ENCODE data around the gene TEAD2.
A peak's percentile ranks its signal among the peaks of the same experiment; 100 is the strongest.
"Not testable (repeated sequence)": the region's sequence is repeated elsewhere in the genome, so short reads cannot be mapped to it uniquely, and the experiment has no call there.

The TEAD2 gene

GRCh38 chr19:49383599-49383998 lies 21.4 kb upstream of the TEAD2 start:
- no peak for DNase-seq (ENCODE audit: low spot score)

DNA sequence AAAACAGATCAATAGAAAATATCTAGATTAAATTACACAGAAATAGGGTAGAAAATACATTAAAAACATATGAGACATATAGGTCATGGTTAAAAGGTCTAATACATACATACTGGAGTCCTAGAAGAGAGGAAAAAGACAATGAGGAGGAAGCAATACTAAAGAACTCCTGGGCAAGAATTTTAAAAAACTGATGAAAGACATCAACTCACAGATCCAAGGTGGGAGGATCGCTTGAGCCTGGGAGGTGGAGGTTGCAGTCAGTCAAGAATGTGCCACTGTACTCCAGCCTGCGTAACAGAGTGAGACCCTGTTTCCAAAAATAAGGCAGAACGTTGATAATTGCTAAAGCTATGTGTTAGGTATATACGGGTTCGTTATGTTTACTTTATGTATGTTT lies 20.4 kb upstream of the TEAD2 start:
- no peak for DNase-seq (ENCODE audit: low spot score)

DNA sequence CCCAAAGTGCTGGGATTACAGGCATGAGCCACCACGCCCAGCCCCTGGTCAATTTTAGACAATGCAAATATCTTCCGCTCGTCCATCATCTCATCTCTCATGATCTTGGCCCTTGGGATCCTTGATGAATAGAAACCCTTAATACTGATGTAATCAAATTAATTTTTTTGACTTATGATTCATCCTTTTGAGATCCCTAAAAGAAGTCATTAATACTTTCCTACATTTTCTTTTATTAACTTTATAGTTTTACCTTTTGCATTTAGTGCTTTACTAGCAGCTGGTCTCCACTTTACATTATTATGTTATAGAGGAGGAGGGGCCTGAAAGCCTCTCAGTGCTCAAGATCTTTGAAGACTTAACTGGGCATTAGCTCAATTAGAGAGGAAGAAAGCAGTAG lies 18.2 kb upstream of the TEAD2 start:
- no peak for DNase-seq (ENCODE audit: low spot score)

DNA sequence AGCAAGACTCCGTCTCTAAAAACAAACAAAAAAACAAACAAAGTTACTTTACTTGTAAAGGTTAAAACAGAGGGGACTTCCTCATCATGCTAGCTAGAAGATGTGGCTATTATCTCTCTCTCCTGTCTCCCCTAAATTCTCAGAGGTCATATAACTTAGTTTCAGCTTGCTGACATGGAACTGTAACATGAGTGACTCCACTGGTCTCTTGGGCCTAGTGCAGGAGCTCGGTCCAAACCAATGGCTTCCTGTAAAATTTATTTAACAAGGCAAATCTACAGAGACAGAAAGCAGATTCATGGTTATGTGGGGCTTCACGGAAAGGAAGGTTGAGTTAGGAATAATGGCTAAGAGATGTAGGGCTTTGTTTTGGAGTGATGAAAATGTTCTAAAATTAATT lies 16.3 kb upstream of the TEAD2 start:
- DNase-seq (ENCODE audit: low spot score), result no peak

DNA sequence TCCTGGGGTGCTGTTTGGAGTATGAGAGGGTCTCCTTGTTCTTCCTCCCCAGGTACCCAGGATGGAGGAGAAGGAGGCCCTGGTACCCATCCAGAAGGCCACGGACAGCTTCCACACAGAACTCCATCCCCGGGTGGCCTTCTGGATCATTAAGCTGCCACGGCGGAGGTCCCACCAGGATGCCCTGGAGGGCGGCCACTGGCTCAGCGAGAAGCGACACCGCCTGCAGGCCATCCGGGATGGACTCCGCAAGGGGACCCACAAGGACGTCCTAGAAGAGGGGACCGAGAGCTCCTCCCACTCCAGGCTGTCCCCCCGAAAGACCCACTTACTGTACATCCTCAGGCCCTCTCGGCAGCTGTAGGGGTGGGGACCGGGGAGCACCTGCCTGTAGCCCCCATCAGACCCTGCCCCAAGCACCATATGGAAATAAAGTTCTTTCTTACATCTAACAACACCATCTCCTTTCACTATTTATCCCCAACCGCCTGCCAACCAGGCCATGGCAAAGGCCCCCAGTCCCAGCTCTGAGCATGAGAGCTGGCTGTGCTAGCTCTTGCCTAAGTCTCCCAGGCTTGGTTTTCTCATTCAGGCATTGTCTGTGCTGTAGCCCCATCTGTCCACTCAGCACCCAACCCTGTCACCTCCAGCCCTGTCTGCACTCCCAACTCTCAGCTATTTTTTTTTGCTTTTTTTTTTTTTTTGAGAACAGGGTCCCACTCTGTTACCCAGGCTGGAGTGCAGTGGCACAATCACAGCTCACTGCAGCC lies 12.6 kb upstream of the TEAD2 start:
- DNase-seq (ENCODE audit: low spot score), result no peak

DNA sequence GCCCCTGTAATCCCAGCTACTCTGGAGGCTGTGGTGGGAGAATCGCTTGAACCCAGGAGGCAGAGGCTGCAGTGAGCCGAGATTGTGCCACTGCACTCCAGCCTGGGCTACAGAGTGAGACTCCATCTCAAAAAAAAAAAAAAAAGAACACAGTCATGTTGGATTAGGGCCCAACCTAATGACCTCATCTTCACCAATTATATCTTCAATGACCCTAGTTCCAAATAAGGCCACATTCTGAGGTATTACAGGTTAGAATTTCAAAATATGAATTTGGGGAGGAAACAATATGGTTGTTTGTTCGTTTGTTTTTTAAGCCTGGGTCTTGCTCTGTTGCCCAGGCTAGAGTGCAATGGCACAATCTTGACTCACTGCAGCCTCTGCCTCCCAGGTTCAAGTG lies 11.0 kb upstream of the TEAD2 start:
- not testable (repeated sequence) for DNase-seq (ENCODE audit: low spot score)

- no peak for DNase-seq (ENCODE audit: low spot score)
Observed at GRCh38 chr19:49371184-49371583, 9.0 kb upstream of the TEAD2 start.

GRCh38 chr19:49368711-49369358 lies 6.6 kb upstream of the TEAD2 start:
- DNase-seq (ENCODE audit: low spot score), result no peak

- DNase-seq (ENCODE audit: low spot score), result no peak
Observed at GRCh38 chr19:49366110-49366509, 3.9 kb upstream of the TEAD2 start.

DNA sequence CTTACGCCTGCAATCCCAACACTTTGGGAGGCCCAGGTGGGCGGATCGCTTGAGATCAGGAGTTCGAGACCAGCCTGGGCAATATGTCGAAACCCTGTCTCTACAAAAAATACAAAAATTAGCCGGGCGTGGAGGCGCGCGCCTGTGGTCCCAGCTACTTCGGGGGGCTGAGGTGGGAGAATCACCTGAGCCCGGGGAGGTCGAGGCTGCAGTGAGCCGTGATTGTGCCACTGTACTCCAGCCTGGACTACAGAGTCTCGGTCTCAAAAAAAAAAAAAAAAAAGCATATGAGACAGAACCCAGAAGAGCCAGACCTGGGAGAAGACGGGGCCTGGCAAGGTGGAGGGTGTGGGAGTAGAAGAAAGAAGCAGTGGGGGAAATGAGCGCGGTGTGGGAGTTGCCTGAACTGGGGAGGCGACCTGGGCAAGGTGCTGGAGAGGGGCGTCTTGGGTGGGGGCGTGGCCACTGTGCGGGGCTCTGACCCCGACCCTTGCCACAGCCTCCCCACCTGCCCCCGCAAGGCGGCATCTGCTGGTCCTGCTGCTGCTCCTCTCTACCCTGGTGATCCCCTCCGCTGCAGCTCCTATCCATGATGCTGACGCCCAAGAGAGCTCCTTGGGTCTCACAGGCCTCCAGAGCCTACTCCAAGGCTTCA lies 2.0 kb upstream of the TEAD2 start:
- DNase-seq (ENCODE audit: low spot score), result no peak

DNA sequence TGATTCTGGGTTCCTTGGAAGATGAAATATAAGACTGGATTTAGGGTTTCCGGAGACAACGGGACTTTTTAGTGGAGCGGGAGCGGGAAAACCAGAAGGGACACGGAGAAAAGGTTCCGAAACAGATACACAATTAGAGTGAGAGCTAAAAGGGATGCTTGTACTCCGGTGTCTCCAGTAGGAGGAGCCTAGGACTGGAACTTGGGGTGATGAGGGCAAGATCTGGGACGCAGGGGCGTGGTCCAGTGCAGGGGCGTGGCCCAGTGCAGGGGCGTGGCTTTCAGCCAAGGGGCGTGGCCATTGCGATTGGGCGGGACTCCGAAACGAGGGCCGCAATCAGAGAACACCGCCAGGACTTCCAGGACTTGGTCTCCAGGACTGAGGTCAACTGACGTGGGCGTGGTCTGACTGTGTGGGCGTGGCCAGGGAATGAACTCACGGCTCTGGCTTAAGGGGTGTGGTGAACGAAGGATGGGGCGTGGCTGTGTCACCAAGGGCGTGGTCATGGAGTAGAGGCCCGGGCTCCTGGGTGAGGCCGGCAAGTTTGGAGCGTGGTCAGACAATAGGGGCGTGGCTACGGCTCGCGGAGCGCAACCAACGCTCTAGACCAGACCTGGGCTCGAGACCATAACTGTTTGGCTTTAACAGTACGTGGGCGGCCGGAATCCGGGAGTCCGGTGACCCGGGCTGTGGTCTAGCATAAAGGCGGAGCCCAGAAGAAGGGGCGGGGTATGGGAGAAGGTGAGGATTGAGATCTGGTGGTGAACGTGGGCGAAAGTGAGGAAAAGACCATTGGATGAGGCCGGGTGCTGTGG lies 1.3 kb upstream of the TEAD2 start, which contains the start of gene DKKL1:
Gene DKKL1, plus strand, starts transcription at position 610 of the 815 bp plus-strand sequence. Its CDS starts 122 bp downstream, at position 732.
- peak; percentile 96 for DNase-seq (ENCODE audit: low spot score)

- peak; percentile 78 for DNase-seq (ENCODE audit: low spot score)
Observed at GRCh38 chr19:49362929-49363267, 682 bp upstream of the TEAD2 start.

DNA sequence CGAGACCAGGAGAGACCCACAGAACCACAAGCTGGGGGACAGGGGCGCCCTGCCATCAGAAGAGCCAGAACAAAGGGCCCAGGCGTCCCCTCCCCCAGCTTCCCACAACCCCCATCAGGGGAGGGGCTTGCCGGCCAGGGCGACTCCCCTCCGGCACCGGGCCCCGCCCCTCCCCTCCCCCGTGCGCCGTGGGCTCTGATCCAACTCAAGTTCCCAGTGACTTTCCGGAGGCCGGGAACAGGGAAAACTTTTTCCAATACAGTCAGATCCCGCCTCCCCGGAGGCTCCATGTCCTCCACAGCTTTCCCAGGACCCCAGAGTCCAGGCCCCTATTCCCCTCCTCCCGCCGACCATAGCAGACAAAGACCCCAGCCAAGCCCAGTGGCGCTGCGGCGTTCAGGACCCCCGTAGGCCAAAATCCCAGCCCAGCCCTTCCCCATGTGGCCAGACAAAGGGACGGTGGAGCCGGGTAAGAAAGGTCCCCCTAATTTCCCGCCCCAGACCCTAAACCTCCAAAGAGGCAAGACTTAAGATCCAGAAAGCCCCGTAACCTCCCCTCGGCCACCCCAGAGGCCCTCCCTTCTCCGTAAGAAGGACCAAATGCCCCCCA lies 673 bp downstream of the TEAD2 start:
- DNase-seq (ENCODE audit: low spot score), result peak; percentile 95

GRCh38 chr19:49359851-49360820 lies 2.1 kb downstream of the TEAD2 start:
- DNase-seq (ENCODE audit: low spot score), result no peak

DNA sequence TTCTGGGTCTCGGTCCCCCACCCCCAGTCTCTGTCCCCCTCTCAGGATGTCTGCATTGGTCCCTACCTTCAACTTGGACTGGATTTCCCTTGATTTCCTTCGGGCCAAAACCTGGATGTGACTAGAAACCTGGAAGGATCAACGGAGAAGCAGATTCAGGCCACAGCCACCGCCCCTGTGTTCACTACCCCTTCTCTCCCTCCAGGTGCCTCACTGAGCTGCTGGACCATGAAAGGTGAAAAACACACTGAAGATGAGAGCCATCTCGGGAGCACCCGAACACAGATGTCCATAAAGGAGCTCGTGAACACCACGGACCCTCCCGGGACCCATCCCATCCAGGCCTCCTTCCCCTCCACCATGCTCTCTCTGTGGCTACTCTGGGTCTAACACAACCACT lies 5.0 kb downstream of the TEAD2 start:
- DNase-seq (ENCODE audit: low spot score), result no peak

- DNase-seq (ENCODE audit: low spot score), result no peak
Observed at GRCh38 chr19:49356382-49356781, 5.8 kb downstream of the TEAD2 start.

- no peak for DNase-seq (ENCODE audit: low spot score)
Observed at GRCh38 chr19:49355909-49356353, 6.3 kb downstream of the TEAD2 start.

DNA sequence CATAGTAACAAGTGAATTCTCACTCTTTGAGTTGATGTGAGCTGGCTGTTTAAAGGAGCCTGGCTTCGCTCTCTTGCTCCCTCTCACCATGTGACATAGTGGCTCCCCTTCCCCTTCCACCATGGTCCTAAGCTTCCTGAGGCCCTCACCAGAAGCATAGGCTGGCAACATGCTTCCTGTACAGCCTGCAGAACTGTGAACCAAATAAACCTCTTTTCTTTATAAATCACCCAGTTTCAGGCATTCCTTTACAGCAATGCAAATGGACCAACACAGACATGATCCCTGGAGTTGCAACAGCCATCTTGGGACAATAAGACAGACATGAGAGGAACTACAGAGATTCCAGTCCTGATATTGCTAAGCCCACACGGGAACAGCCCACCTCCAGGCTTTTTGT lies 12.6 kb downstream of the TEAD2 start:
- no peak for DNase-seq (ENCODE audit: low spot score)

GRCh38 chr19:49348305-49349189 lies 13.7 kb downstream of the TEAD2 start:
- DNase-seq (ENCODE audit: low spot score), result no peak

GRCh38 chr19:49347835-49348234 lies 14.4 kb downstream of the TEAD2 start:
- no peak for DNase-seq (ENCODE audit: low spot score)

All from left forelimb (tissue), 1 donor.